Measurements from ENCODE around the gene GRIN3A.

GRIN3A gene

DNA sequence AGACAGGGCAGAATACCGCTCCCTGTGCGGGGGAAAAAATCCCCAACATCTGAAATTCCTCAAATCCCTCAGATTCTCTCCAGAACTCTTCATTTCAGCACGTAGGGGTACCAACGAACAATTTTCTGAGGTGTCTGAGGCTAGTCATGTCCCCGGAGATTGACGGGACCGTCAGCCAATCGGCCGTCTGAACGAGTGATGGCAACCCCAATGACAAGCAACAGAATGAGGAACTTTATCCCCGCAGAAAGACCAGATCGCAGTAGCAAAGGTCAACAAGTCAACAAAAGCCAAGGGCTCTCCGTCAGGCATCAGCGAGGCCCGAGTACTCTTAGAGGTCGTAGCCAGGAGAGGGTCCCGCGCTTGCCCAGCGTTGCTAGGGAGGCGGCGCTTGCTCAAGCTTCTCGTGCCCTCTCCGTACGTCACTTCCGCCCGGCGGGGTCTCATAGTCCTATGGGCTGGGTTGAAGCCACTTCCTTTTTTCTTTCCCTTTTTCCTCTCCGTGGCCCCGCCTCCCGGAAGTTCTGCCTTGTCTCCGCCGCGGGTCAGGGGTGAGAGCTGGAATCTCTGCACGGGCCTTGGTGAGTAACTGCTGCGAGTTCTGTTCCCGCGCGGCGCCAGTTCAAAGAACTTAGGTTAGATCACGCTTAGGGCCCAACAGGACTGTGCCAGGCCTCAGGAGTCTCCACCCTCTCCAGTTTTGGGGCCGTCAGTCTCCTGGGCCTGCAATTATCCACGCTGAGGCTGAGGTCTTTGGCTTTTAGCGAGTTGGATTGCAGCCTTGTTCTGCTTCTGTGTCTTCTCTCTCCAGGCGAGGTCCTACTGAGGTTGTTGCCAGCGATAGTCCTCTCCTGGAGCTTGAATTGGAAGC, 204.9 kb downstream of the GRIN3A start, which contains the start of gene RNF20:
Gene RNF20 (plus strand): TSS at position 520 of the 871 bp plus-strand sequence. CDS start 1,571 bp downstream, outside the sequence.
- Histone ChIP-seq H3K27me3 (ENCODE audit: control insufficient read depth in 3 of 3, insufficient read depth in 3 of 3, low read depth in 1 of 3, low read length in 3 of 3) (peaks cover 0 to 10% (median 0%) of the 10 kb centered on the region in 3 experiments), H3K9me3 (replicated peaks in 1 of 2; ENCODE audit: control insufficient read depth in 2 of 2, insufficient read depth in 1 of 2, low read depth in 1 of 2, low read length in 2 of 2) (no peaks in the 10 kb centered on the region), H3K79me1 (ENCODE audit: low read depth, low read length) (no peaks in the 10 kb centered on the region), H2BK5ac (ENCODE audit: low read length) (peak within 1 kb of the TSS; percentile 27), H3K4me2 (ENCODE audit: insufficient read depth, low read length, poor library complexity, severe bottlenecking) (peak within 1 kb of the TSS; percentile 68), H3K4ac (ENCODE audit: low read length) (no peak within 1 kb of the TSS), H2BK120ac (ENCODE audit: low read depth, low read length) (no peak within 1 kb of the TSS), H2AFZ (ENCODE audit: low read length) (peak within 1 kb of the TSS; percentile 88), H3K23ac (ENCODE audit: low read depth, low read length, poor library complexity) (no peak within 1 kb of the TSS), H3K36me3 (replicated peaks in 1 of 2; ENCODE audit: control insufficient read depth in 2 of 2, insufficient read depth in 2 of 2, low read length in 2 of 2) (peaks cover 7 to 34% of the 10 kb centered on the region in 2 donors), H2BK15ac (ENCODE audit: low read length) (no peak within 1 kb of the TSS), H3K4me3 (ENCODE audit: low read length in 2 of 2) (peak within 1 kb of the TSS; percentile 78 to 92), H2BK12ac (ENCODE audit: low read length) (no peak within 1 kb of the TSS), H3K27ac (replicated peaks; ENCODE audit: low read length) (peak within 1 kb of the TSS; percentile 96), H4K8ac (ENCODE audit: low read depth, low read length) (no peak within 1 kb of the TSS), H3K9ac (ENCODE audit: low read depth, low read length, poor library complexity) (peak within 1 kb of the TSS; percentile 71), H4K91ac (ENCODE audit: low read depth, low read length, poor library complexity) (no peak within 1 kb of the TSS), H3K14ac (ENCODE audit: low read length) (no peak within 1 kb of the TSS), H3K4me1 (ENCODE audit: control insufficient read depth in 2 of 2, insufficient read depth in 1 of 2, low read depth in 1 of 2, low read length in 2 of 2) (no peaks in the 10 kb centered on the region), H3K18ac (ENCODE audit: low read length) (peak within 1 kb of the TSS; percentile 94), H2AK5ac (ENCODE audit: low read depth, low read length) (no peak within 1 kb of the TSS)
- peak; percentile 98 for DNase-seq (ENCODE audit: low spot score)
- no CpG with 5 or more reads among the region's 45 CpGs for WGBS, 2 donors (ENCODE audit: extremely low coverage in 2 of 2, insufficient read length in 2 of 2, insufficient replicate concordance in 1 of 2)

GRCh38 chr9:101530076-101530711, 208.3 kb downstream of the GRIN3A start:
- Histone ChIP-seq H4K91ac (ENCODE audit: low read depth, low read length, poor library complexity) (no peak overlapping the region), H3K4me3 (ENCODE audit: low read length in 2 of 2) (no peak overlapping the region), H3K4me1 (ENCODE audit: control insufficient read depth in 2 of 2, insufficient read depth in 1 of 2, low read depth in 1 of 2, low read length in 2 of 2) (no peaks in the 10 kb centered on the region), H2BK15ac (ENCODE audit: low read length) (no peak overlapping the region), H3K79me1 (ENCODE audit: low read depth, low read length) (no peaks in the 10 kb centered on the region), H2BK5ac (ENCODE audit: low read length) (no peak overlapping the region), H3K4me2 (ENCODE audit: insufficient read depth, low read length, poor library complexity, severe bottlenecking) (no peak overlapping the region), H3K4ac (ENCODE audit: low read length) (no peak overlapping the region), H3K14ac (ENCODE audit: low read length) (no peak overlapping the region), H2BK12ac (ENCODE audit: low read length) (no peak overlapping the region), H3K27me3 (ENCODE audit: control insufficient read depth in 3 of 3, insufficient read depth in 3 of 3, low read depth in 1 of 3, low read length in 3 of 3) (peaks cover 0 to 14% (median 0%) of the 10 kb centered on the region in 3 experiments), H3K9me3 (replicated peaks in 1 of 2; ENCODE audit: control insufficient read depth in 2 of 2, insufficient read depth in 1 of 2, low read depth in 1 of 2, low read length in 2 of 2) (no peaks in the 10 kb centered on the region), H2BK120ac (ENCODE audit: low read depth, low read length) (no peak overlapping the region), H3K18ac (ENCODE audit: low read length) (no peak overlapping the region), H2AK5ac (ENCODE audit: low read depth, low read length) (no peak overlapping the region), H3K23ac (ENCODE audit: low read depth, low read length, poor library complexity) (no peak overlapping the region), H4K8ac (ENCODE audit: low read depth, low read length) (no peak overlapping the region), H3K27ac (replicated peaks; ENCODE audit: low read length) (no peak overlapping the region), H2AFZ (ENCODE audit: low read length) (no peak overlapping the region), H3K36me3 (replicated peaks in 1 of 2; ENCODE audit: control insufficient read depth in 2 of 2, insufficient read depth in 2 of 2, low read length in 2 of 2) (peaks cover 0 to under 1% of the 10 kb centered on the region in 2 donors), H3K9ac (ENCODE audit: low read depth, low read length, poor library complexity) (no peak overlapping the region)
- peak; percentile 64 for DNase-seq (ENCODE audit: low spot score)
- whole genome bisulfite sequencing, 2 donors (ENCODE audit: extremely low coverage in 2 of 2, insufficient read length in 2 of 2, insufficient replicate concordance in 1 of 2), result no CpG with 5 or more reads among the region's 6 CpGs

DNA sequence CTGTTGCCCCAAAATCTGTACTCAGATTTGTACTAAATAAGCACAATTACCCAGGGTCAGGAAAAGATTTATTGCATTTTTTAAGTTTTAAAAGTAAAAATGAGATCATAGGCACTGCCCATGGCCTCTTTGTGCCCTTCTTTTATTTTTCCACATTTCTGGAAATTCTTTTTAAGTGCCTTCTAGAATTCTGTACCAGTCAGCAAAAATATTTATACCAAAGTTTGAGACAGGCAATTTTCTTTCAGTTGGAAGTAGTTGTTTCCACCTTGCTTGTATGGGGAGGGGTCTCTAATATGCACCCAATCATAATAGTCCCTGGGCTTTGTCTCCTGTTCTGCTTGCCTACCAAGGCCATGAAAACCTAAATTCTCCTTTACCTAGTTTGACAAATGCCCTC, 210.4 kb downstream of the GRIN3A start:
- Histone ChIP-seq H3K4me3 (ENCODE audit: low read length in 2 of 2) (no peak overlapping the region), H3K23ac (ENCODE audit: low read depth, low read length, poor library complexity) (no peak overlapping the region)

DNA sequence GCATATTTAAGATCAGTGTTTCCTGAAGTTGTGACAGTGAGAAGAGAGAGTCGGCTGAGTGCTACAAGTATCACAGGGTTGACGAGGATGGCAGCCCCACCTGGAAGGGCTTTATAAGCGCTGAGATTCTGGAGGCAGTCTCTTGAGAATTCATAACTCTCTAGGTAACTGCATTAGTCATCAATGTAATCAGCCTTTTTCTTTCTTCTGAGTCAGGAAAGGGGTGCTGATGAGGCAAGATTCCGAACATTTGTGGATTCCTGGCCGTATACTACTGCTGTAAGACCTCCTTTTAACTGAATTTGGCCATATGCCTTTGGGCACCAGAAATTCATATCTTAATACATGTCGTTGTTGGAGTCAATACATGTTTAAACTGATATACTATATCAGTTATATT, 211.4 kb downstream of the GRIN3A start:
- Histone ChIP-seq H3K79me1 (ENCODE audit: low read depth, low read length) (no peaks in the 10 kb centered on the region), H3K9me3 (replicated peaks in 1 of 2; ENCODE audit: control insufficient read depth in 2 of 2, insufficient read depth in 1 of 2, low read depth in 1 of 2, low read length in 2 of 2) (no peaks in the 10 kb centered on the region), H3K4me2 (ENCODE audit: insufficient read depth, low read length, poor library complexity, severe bottlenecking) (no peak overlapping the region), H2BK120ac (ENCODE audit: low read depth, low read length) (no peak overlapping the region), H4K8ac (ENCODE audit: low read depth, low read length) (no peak overlapping the region), H3K14ac (ENCODE audit: low read length) (no peak overlapping the region), H3K4me3 (ENCODE audit: low read length in 2 of 2) (no peak overlapping the region), H3K4ac (ENCODE audit: low read length) (no peak overlapping the region), H2AFZ (ENCODE audit: low read length) (no peak overlapping the region), H2BK12ac (ENCODE audit: low read length) (no peak overlapping the region), H3K9ac (ENCODE audit: low read depth, low read length, poor library complexity) (no peak overlapping the region), H3K18ac (ENCODE audit: low read length) (no peak overlapping the region), H2AK5ac (ENCODE audit: low read depth, low read length) (no peak overlapping the region), H3K23ac (ENCODE audit: low read depth, low read length, poor library complexity) (no peak overlapping the region), H4K91ac (ENCODE audit: low read depth, low read length, poor library complexity) (no peak overlapping the region), H3K27me3 (ENCODE audit: control insufficient read depth in 3 of 3, insufficient read depth in 3 of 3, low read depth in 1 of 3, low read length in 3 of 3) (peaks cover 0 to 14% (median 0%) of the 10 kb centered on the region in 3 experiments), H2BK15ac (ENCODE audit: low read length) (no peak overlapping the region), H3K36me3 (replicated peaks in 1 of 2; ENCODE audit: control insufficient read depth in 2 of 2, insufficient read depth in 2 of 2, low read length in 2 of 2) (no peaks in the 10 kb centered on the region), H3K27ac (replicated peaks; ENCODE audit: low read length) (no peak overlapping the region), H2BK5ac (ENCODE audit: low read length) (no peak overlapping the region), H3K4me1 (ENCODE audit: control insufficient read depth in 2 of 2, insufficient read depth in 1 of 2, low read depth in 1 of 2, low read length in 2 of 2) (no peaks in the 10 kb centered on the region)
- DNase-seq (ENCODE audit: low spot score), result no peak
- WGBS, 2 donors (ENCODE audit: extremely low coverage in 2 of 2, insufficient read length in 2 of 2, insufficient replicate concordance in 1 of 2), result no CpG with 5 or more reads among the region's 6 CpGs

More for the DNA sequence above, 210.4 kb downstream of the GRIN3A start:
- no peak overlapping the region for H2BK15ac ChIP-seq (ENCODE audit: low read length)
- no peak overlapping the region for H2BK5ac ChIP-seq (ENCODE audit: low read length)
- H2BK120ac ChIP-seq (ENCODE audit: low read depth, low read length), result no peak overlapping the region
- H3K14ac ChIP-seq (ENCODE audit: low read length), result no peak overlapping the region
- no peak overlapping the region for H3K18ac ChIP-seq (ENCODE audit: low read length)
- H3K9ac ChIP-seq (ENCODE audit: low read depth, low read length, poor library complexity), result no peak overlapping the region
- H3K27me3 ChIP-seq (ENCODE audit: control insufficient read depth in 3 of 3, insufficient read depth in 3 of 3, low read depth in 1 of 3, low read length in 3 of 3), result peaks cover 0 to 14% (median 0%) of the 10 kb centered on the region in 3 experiments
- H2BK12ac ChIP-seq (ENCODE audit: low read length), result no peak overlapping the region
- no peak overlapping the region for H2AK5ac ChIP-seq (ENCODE audit: low read depth, low read length)
- no peak overlapping the region for H3K4me2 ChIP-seq (ENCODE audit: insufficient read depth, low read length, poor library complexity, severe bottlenecking)
- no peak overlapping the region for H4K91ac ChIP-seq (ENCODE audit: low read depth, low read length, poor library complexity)
- H3K4ac ChIP-seq (ENCODE audit: low read length), result no peak overlapping the region
- H3K36me3 ChIP-seq (replicated peaks in 1 of 2; ENCODE audit: control insufficient read depth in 2 of 2, insufficient read depth in 2 of 2, low read length in 2 of 2), result no peaks in the 10 kb centered on the region
- no peaks in the 10 kb centered on the region for H3K79me1 ChIP-seq (ENCODE audit: low read depth, low read length)
- DNase-seq (ENCODE audit: low spot score), result no peak
- H3K27ac ChIP-seq (replicated peaks; ENCODE audit: low read length), result no peak overlapping the region
- no peaks in the 10 kb centered on the region for H3K9me3 ChIP-seq (replicated peaks in 1 of 2; ENCODE audit: control insufficient read depth in 2 of 2, insufficient read depth in 1 of 2, low read depth in 1 of 2, low read length in 2 of 2)
- no peaks in the 10 kb centered on the region for H3K4me1 ChIP-seq (ENCODE audit: control insufficient read depth in 2 of 2, insufficient read depth in 1 of 2, low read depth in 1 of 2, low read length in 2 of 2)
- no peak overlapping the region for H4K8ac ChIP-seq (ENCODE audit: low read depth, low read length)
- H2AFZ ChIP-seq (ENCODE audit: low read length), result no peak overlapping the region

Data from neuronal stem cell (in vitro differentiated cells).